Esophagus muscularis mucosa (tissue), 4 donors: ENCODE measurements around the gene CKB. TPM values are rescaled to one million over a fixed set of nuclear protein-coding genes. Genes with fewer than 3 reads are reported as not detected.

Experiments
- DNase-seq: peaks from one replicate; pipeline ENCODE4 v3.0.0-alpha.2; 2017; ENCODE audit errors: extremely low spot score
- H3K27ac ChIP-seq, 4 donors: fragments of 200-600 bp; sonication (generic); replicated peaks in 1 of 4; 1 replicate in 3 of 4; 2 replicates in 1 of 4; pipeline ENCODE4 v1.5.1; 2016 to 2019; ENCODE audit warnings: mild to moderate bottlenecking in 1 of 4
- H3K27me3 ChIP-seq, 4 donors: fragments of 200-600 bp; sonication (generic); one replicate each; pipeline versions ENCODE4 v1.5.1 to v1.6.0; 2016 to 2019
- H3K36me3 ChIP-seq, 4 donors: fragments of 200-600 bp; sonication (generic); one replicate each; pipeline ENCODE4 v1.5.1; 2016 to 2019
- H3K4me1 ChIP-seq, 4 donors: fragments of 200-600 bp; sonication (generic); one replicate each; pipeline ENCODE4 v1.5.1; 2016 to 2019
- H3K4me3 ChIP-seq, 4 donors: fragments of 200-600 bp; sonication (generic); 1 replicate in 2 of 4; 2 replicates in 2 of 4; pipeline ENCODE4 v1.5.1; 2016 to 2019; ENCODE audit warnings: mild to moderate bottlenecking in 4 of 4, moderate library complexity in 1 of 4
- H3K9me3 ChIP-seq, 4 donors: fragments of 200-600 bp; sonication (generic); 1 replicate in 3 of 4; 2 replicates in 1 of 4; pipeline ENCODE4 v1.5.1; 2016 to 2019
- CTCF ChIP-seq, 3 experiments: fragments of 200-600 bp in 2 of 3; fragments of 450-650 bp in 1 of 3; sonication (generic) in 2 of 3; IDR thresholded peaks; one replicate each; pipeline ENCODE4 v1.5.1; 2017 to 2019; ENCODE audit warnings: antibody characterized with exemption in 3 of 3, mild to moderate bottlenecking in 2 of 3, moderate library complexity in 1 of 3
- EP300 ChIP-seq: sonication (generic); formaldehyde crosslinking; IDR thresholded peaks from one replicate; pipeline ENCODE4 v1.6.1; 2017; ENCODE audit warnings: antibody characterized with exemption
- POLR2A ChIP-seq: fragments of 450-650 bp; IDR thresholded peaks from one replicate; pipeline ENCODE4 v1.6.1; 2017; ENCODE audit warnings: antibody characterized with exemption, moderate library complexity, mild to moderate bottlenecking, low read depth
- POLR2AphosphoS5 ChIP-seq, 2 donors: sonication (generic); formaldehyde crosslinking; IDR thresholded peaks; one replicate each; pipeline ENCODE4 v1.6.1; 2017; ENCODE audit warnings: antibody characterized with exemption in 2 of 2
- WGBS: methylation state at CpG from one replicate; pipeline ENCODE4 v1.1.5; 2018; 5-methylcytosine and 5-hydroxymethylcytosine counted together
- intact Hi-C: fragments of 100-400 bp; cut with DNase I; formaldehyde crosslinking; loops from one replicate; pipeline ENCODE4 v1.15.1; 2023
- total RNA-seq, 4 donors: library from RNA; depleted of rRNA; stranded (reverse); fragments of >200 nt; gene quantifications; one replicate each; pipeline versions ENCODE4 v1.1.0 to v1.2.1, GENCODE V29; 2016

The CKB gene
- total RNA-seq, 4 donors from 2014 or later = 917 to 1,843 (median 1,284) TPM

DNA sequence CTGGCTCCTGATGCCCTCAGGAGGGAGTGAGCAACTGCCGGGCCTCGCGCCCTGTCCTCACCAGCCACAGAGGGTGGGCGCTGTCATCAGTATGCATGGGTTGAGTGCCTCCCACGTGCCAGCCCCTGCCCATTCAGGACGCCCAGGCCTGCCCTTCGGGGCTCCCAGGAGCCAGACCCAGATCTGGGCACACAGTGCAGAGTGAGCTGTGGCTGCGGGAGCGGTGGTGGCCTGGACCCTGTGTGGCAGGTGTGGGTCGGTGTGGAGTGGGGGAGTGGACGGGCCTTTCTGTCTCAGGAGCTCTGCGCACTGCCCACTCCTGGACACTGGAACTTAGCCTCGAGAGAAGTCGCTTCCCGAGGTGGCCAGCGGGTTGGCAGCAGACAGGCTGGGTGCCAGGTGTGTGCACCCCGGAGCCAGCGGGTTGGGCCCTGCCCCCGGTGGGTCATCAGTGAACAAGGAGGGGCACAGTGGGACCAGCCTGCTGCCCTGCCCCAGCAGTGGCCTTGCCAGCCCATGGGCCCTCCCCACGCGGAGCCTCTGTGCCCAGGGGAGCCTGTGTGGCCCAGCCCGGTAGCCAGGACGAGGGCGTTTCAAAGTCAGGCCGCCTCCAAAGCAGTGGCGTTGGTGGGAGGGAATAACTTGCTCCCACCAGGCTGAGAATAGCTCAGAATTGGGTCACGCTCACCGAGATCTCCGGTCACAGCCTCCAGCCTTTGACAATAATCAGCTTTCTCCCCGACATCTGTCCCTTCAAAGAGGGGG is 15.8 kb upstream of the CKB start:
- Histone ChIP-seq H3K27ac (peak overlapping the region; percentile 93 to 97 (median 94)), H3K9me3 (no peaks in the 10 kb centered on the region), H3K4me3 (no peak overlapping the region), H3K36me3 (peaks cover 0 to 25% (median 14%) of the 10 kb centered on the region in 4 donors), H3K27me3 (no peaks in the 10 kb centered on the region), H3K4me1 (peaks cover 61 to 100% (median 99%) of the 10 kb centered on the region in 4 donors)
- no peak for DNase-seq
- WGBS = 39% methylated on average over 15 of the region's 30 CpGs
- peak; percentile 50 to 62 for TF ChIP-seq POLR2AphosphoS5 (IDR thresholded peaks at IDR 0.05)
- TF ChIP-seq POLR2A = no peak
- intact Hi-C loops = no loop called here

GRCh38 chr14:103537175-103537990 is 14.8 kb upstream of the CKB start:
- no peaks in the 10 kb centered on the region for H3K27me3 ChIP-seq
- H3K4me1 ChIP-seq = peaks cover 51 to 100% (median 99%) of the 10 kb centered on the region in 4 donors
- peaks cover 0 to 36% (median 20%) of the 10 kb centered on the region in 4 donors for H3K36me3 ChIP-seq
- DNase-seq = no peak
- H3K4me3 ChIP-seq = no peak overlapping the region
- 77% methylated on average over 11 of the region's 18 CpGs for WGBS
- TF ChIP-seq POLR2AphosphoS5 (IDR thresholded peaks at IDR 0.05) (peak in 1 of 2 donors; percentile 13), CTCF (IDR thresholded peaks at IDR 0.05) (no peak), EP300 (no peak)
- intact Hi-C loops = no loop called here
- H3K27ac ChIP-seq = peak overlapping the region; percentile 93 to 97 (median 94)
- H3K9me3 ChIP-seq = no peaks in the 10 kb centered on the region

- TF ChIP-seq POLR2AphosphoS5 (IDR thresholded peaks at IDR 0.05) (no peak), POLR2A (no peak), CTCF (IDR thresholded peaks at IDR 0.05) (no peak), EP300 (no peak)
- H3K27me3 ChIP-seq = no peaks in the 10 kb centered on the region
- intact Hi-C loops = no loop called here
- peaks cover 44 to 100% (median 99%) of the 10 kb centered on the region in 4 donors for H3K4me1 ChIP-seq
- no peaks in the 10 kb centered on the region for H3K9me3 ChIP-seq
- no peak overlapping the region for H3K4me3 ChIP-seq
- peaks cover 0 to 43% (median 23%) of the 10 kb centered on the region in 4 donors for H3K36me3 ChIP-seq
- no peak for DNase-seq
- WGBS = 52% methylated on average over 3 of the region's 9 CpGs
- peak overlapping the region; percentile 93 to 97 (median 94) for H3K27ac ChIP-seq
These were observed 14.1 kb upstream of the CKB start for GRCh38 chr14:103536693-103537092.

- intact Hi-C loops = no loop called here
- DNase-seq = no peak
- H3K27ac ChIP-seq = peak overlapping the region; percentile 93 to 97 (median 94)
- H3K9me3 ChIP-seq = no peaks in the 10 kb centered on the region
- H3K4me1 ChIP-seq = peaks cover 37 to 100% (median 99%) of the 10 kb centered on the region in 4 donors
- no peak for TF ChIP-seq EP300
- no peak for TF ChIP-seq CTCF (IDR thresholded peaks at IDR 0.05)
- TF ChIP-seq POLR2AphosphoS5 (IDR thresholded peaks at IDR 0.05) = no peak
- TF ChIP-seq POLR2A = no peak
- no CpG with 5 or more reads among the region's 11 CpGs for WGBS
- peaks cover 0 to 49% (median 23%) of the 10 kb centered on the region in 4 donors for H3K36me3 ChIP-seq
- H3K27me3 ChIP-seq = no peaks in the 10 kb centered on the region
- peak overlapping the region in 2 of 4 donors; percentile 7 to 19 for H3K4me3 ChIP-seq
These were observed 13.4 kb upstream of the CKB start for GRCh38 chr14:103535891-103536565.
